Activated CD8-positive, alpha-beta T cell treated with anti-CD3 and anti-CD28 coated beads for 36 hours (primary cell): Measurements from ENCODE around the gene LHFPL3. TPM values are rescaled to one million over a fixed set of nuclear protein-coding genes. Genes with fewer than 3 reads are reported as not detected.

Experiments
- ATAC-seq: fragments of 200-7000 bp; cut with Tn5 transposase; one replicate; pipeline ENCODE4 v1.10.0; 2021; ENCODE audit warnings: mild to moderate bottlenecking, moderate library complexity
- CTCF ChIA-PET: fragments of 350-600 bp; sonication (Branson Sonifier 250); formaldehyde crosslinking; loops from one replicate; lab custom pipeline; 2021; ENCODE audit warnings: antibody characterized with exemption; lab: Charles Lee
- POLR2A ChIA-PET: fragments of 350-600 bp; sonication (Branson Sonifier 250); formaldehyde crosslinking; loops from one replicate; lab custom pipeline; 2021; ENCODE audit warnings: antibody characterized with exemption; lab: Charles Lee
- DNase-seq: peaks from one replicate; pipeline ENCODE4 v3.0.0-alpha.2; 2020
- H3K27ac Mint-ChIP-seq: one replicate; pipeline ENCODE4 v1.8.0; 2021; ENCODE audit warnings: mild to moderate bottlenecking, mixed read lengths
- H3K27me3 Mint-ChIP-seq: one replicate; pipeline ENCODE4 v1.8.0; 2021; ENCODE audit warnings: mixed read lengths
- H3K36me3 Mint-ChIP-seq: one replicate; pipeline ENCODE4 v1.8.0; 2021; ENCODE audit warnings: low read depth, mixed read lengths
- H3K4me1 Mint-ChIP-seq: one replicate; pipeline ENCODE4 v1.8.0; 2021; ENCODE audit warnings: low read depth, mixed read lengths
- H3K4me3 Mint-ChIP-seq: one replicate; pipeline ENCODE4 v1.8.0; 2021; ENCODE audit warnings: mild to moderate bottlenecking, moderate library complexity, mixed read lengths
- H3K9me3 Mint-ChIP-seq: one replicate; pipeline ENCODE4 v1.8.0; 2021; ENCODE audit warnings: mixed read lengths
- CTCF ChIP-seq: fragments of 200-600 bp; IDR thresholded peaks from one replicate; pipeline ENCODE4 v1.8.0; 2022; ENCODE audit warnings: antibody characterized with exemption, mild to moderate bottlenecking
- intact Hi-C: fragments of 100-400 bp; cut with micrococcal nuclease; formaldehyde crosslinking; loops from one replicate; pipeline ENCODE4 v1.10.0; 2022
- total RNA-seq, 2 experiments: library from RNA; stranded (reverse); gene quantifications; one replicate each; pipeline ENCODE4 v1.2.3, GENCODE V29; 2021

The LHFPL3 gene
- total RNA-seq, 2 experiments from 2014 or later: not detected

GRCh38 chr7:104804696-104805095, 476.3 kb downstream of the LHFPL3 start:
- no peak overlapping the region for H3K4me3 Mint-ChIP-seq
- POLR2A ChIA-PET: no interaction called here
- intact Hi-C loops: no loop called here
- peaks cover 24% of the 10 kb centered on the region for H3K27me3 Mint-ChIP-seq
- no peaks in the 10 kb centered on the region for H3K9me3 Mint-ChIP-seq
- TF ChIP-seq CTCF: no peak
- no peak for ATAC-seq
- H3K36me3 Mint-ChIP-seq: no peaks in the 10 kb centered on the region
- H3K27ac Mint-ChIP-seq: no peak overlapping the region
- no peak for DNase-seq
- CTCF ChIA-PET: no interaction called here
- H3K4me1 Mint-ChIP-seq: no peaks in the 10 kb centered on the region

DNA sequence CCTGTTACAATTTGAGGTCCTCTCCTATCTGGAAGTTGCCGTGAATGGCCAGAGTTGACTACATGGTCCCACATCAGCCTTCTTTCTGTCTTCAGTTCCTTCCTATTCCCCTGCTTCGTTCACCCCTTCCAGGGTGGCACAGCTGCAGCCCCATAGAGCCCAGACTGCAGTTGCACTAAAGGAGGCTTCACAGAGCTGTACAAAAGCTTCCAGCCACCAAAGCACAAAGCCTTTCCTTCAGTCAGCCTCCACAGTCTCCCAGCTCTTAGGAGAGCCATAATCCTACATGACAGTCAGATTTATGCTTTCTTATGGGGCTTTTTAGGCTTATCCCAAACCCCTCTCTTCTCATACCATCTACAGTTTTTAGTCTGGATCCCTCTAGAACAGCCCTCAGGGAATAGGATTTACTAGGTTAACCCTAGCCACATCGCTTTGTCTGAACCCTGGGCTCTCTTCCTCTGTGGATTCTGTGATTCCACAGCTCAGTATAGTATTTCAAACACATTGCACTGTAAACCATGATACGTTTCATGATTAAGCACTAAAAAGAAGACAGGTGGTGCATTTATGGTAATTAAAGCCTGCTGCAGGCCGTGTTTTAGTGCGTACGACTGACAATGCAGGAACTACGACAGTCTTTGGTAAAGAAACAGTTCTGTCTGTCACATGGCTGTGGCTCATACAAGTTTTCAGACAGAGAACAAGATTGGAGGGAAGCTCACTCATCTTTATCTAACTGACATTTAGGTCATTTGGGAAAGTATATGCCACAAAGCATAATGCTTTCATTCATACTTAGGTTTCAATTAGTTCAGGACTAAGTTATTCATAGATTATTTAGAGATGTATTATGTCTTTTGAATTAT, 477.3 kb downstream of the LHFPL3 start:
- DNase-seq (no peak), ATAC-seq (no peak)
- no peaks in the 10 kb centered on the region for H3K4me1 Mint-ChIP-seq
- ChIA-PET CTCF (no interaction called here), POLR2A (interaction anchor here (0.7 kb wide), 1 partner anchor 9 kb away, joined by 3 read pairs; no protein-coding TSS in a partner anchor)
- no peak for TF ChIP-seq CTCF
- peaks cover 32% of the 10 kb centered on the region for H3K27me3 Mint-ChIP-seq
- no peaks in the 10 kb centered on the region for H3K9me3 Mint-ChIP-seq
- no peaks in the 10 kb centered on the region for H3K36me3 Mint-ChIP-seq
- intact Hi-C loops: no loop called here
- H3K27ac Mint-ChIP-seq: no peak overlapping the region
- H3K4me3 Mint-ChIP-seq: no peak overlapping the region

DNA sequence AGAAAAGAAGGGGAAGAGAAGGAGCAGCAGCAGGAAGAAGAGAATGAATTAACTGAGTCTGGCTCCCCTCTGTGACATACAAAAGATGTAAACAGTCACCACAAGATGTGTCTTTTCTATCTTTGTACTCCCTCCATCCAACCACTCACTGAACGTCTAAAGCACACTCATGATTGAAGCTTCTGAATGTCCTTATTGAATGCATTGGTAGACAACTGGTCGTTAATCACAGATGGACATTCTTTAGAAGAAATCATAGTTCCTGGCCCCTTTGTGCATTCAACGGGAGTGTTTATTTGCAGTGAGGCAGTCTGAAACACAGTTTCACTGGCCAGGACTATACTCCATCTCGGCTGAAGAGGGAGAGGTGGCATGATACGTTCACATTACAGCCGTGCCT, 479.3 kb downstream of the LHFPL3 start:
- Mint-ChIP-seq H3K27ac (no peak overlapping the region), H3K9me3 (no peaks in the 10 kb centered on the region), H3K4me3 (no peak overlapping the region), H3K4me1 (no peaks in the 10 kb centered on the region), H3K36me3 (no peaks in the 10 kb centered on the region), H3K27me3 (peaks cover 33% of the 10 kb centered on the region)
- intact Hi-C loops: no loop called here
- DNase-seq (no peak), ATAC-seq (no peak)
- ChIA-PET POLR2A (no interaction called here), CTCF (no interaction called here)
- TF ChIP-seq CTCF: no peak

- no peak overlapping the region for H3K4me3 Mint-ChIP-seq
- H3K36me3 Mint-ChIP-seq: no peaks in the 10 kb centered on the region
- H3K27me3 Mint-ChIP-seq: peaks cover 24% of the 10 kb centered on the region
- POLR2A ChIA-PET: no interaction called here
- TF ChIP-seq CTCF: no peak
- H3K27ac Mint-ChIP-seq: no peak overlapping the region
- CTCF ChIA-PET: no interaction called here
- ATAC-seq (no peak), DNase-seq (no peak)
- no peaks in the 10 kb centered on the region for H3K4me1 Mint-ChIP-seq
- intact Hi-C loops: no loop called here
- no peaks in the 10 kb centered on the region for H3K9me3 Mint-ChIP-seq
Observed at GRCh38 chr7:104809906-104810305, 481.5 kb downstream of the LHFPL3 start.

DNA sequence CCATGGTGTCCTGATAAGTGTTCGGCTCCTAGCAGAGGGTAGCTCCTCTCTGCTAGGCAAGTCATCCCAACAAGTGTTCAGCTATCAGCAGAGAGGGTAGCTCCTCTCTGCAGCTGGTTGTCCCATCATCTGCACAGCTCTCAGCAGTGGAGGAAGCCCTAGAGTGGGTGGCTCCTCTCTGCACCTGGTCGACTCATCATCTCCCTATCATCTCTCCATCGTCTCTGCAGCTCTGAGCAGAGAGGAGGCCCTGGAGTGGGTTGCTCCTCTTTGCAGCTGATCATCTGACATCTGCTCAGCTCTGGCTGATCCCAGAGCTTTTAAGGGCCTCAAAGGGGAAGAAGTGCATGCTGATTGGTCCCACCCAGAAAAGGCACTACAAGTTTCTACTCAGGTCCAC, 485.7 kb downstream of the LHFPL3 start:
- Mint-ChIP-seq H3K27me3 (peaks cover 11% of the 10 kb centered on the region), H3K4me3 (no peak overlapping the region), H3K4me1 (no peaks in the 10 kb centered on the region), H3K27ac (no peak overlapping the region), H3K9me3 (no peaks in the 10 kb centered on the region), H3K36me3 (no peaks in the 10 kb centered on the region)
- intact Hi-C loops: no loop called here
- DNase-seq (no peak), ATAC-seq (no peak)
- no peak for TF ChIP-seq CTCF
- ChIA-PET POLR2A (interaction anchor here (1.0 kb wide), 1 partner anchor 8 kb away, joined by 3 read pairs; no protein-coding TSS in a partner anchor), CTCF (no interaction called here)
